HEK293 (cell line): ENCODE measurements around the gene SLC28A2.

ENCODE experiments used
- CTCF ChIP-seq: fragments of 450-650 bp; formaldehyde crosslinking; IDR thresholded peaks from 2 replicates; pipeline ENCODE4 v1.5.1; 2016; ENCODE audit warnings: missing biosample characterization, missing genetic modification characterization
- HOXD13 ChIP-seq: sonication (generic); formaldehyde crosslinking; IDR thresholded peaks from 2 replicates; pipeline ENCODE4 v1.8.0; 2022; ENCODE audit warnings: missing genetic modification reagents, borderline replicate concordance
- MYNN ChIP-seq: fragments of 450-650 bp; formaldehyde crosslinking; IDR thresholded peaks from 2 replicates; pipeline ENCODE4 v1.5.1; 2016; ENCODE audit warnings: missing biosample characterization, missing genetic modification characterization, borderline replicate concordance
- RBAK ChIP-seq: fragments of 450-650 bp; formaldehyde crosslinking; IDR thresholded peaks from 2 replicates; pipeline ENCODE4 v1.5.1; 2016; ENCODE audit warnings: missing biosample characterization, missing genetic modification characterization
- REST ChIP-seq: fragments of 450-650 bp; formaldehyde crosslinking; IDR thresholded peaks from 2 replicates; pipeline ENCODE4 v1.5.1; 2016; ENCODE audit warnings: missing biosample characterization, missing genetic modification characterization
- ZNF174 ChIP-seq: fragments of 450-650 bp; formaldehyde crosslinking; IDR thresholded peaks from 2 replicates; pipeline ENCODE4 v1.5.0; 2017; ENCODE audit warnings: missing biosample characterization, mild to moderate bottlenecking, missing genetic modification characterization
- ZNF221 ChIP-seq: fragments of 450-650 bp; formaldehyde crosslinking; IDR thresholded peaks from 2 replicates; pipeline ENCODE4 v1.5.1; 2017; ENCODE audit warnings: missing biosample characterization, missing genetic modification characterization, borderline replicate concordance
- ZNF398 ChIP-seq: fragments of 450-650 bp; formaldehyde crosslinking; IDR thresholded peaks from 2 replicates; pipeline ENCODE4 v1.5.1; 2017; ENCODE audit warnings: missing biosample characterization, missing genetic modification characterization
- ZNF404 ChIP-seq: fragments of 450-650 bp; formaldehyde crosslinking; IDR thresholded peaks from 2 replicates; pipeline ENCODE4 v1.5.1; 2017; ENCODE audit warnings: missing biosample characterization, missing genetic modification characterization
- ZNF624 ChIP-seq: fragments of 450-650 bp; formaldehyde crosslinking; IDR thresholded peaks from 2 replicates; pipeline ENCODE4 v1.5.1; 2017; ENCODE audit warnings: missing biosample characterization, missing genetic modification characterization

GRCh38 chr15:45287390-45287956 lies 35.4 kb downstream of the SLC28A2 start:
- TF ChIP-seq ZNF398 (tag by site-specific recombination) (no peak), REST (tag by site-specific recombination) (no peak), CTCF (tag by site-specific recombination) (no peak), ZNF404 (tag by site-specific recombination) (no peak), MYNN (no peak), RBAK (tag by site-specific recombination) (no peak), ZNF174 (tag by site-specific recombination) (no peak), ZNF624 (tag by site-specific recombination) (no peak), HOXD13 (CRISPR knock-in tag) (no peak), ZNF221 (no peak)
